OCI-LY7 (cell line): ENCODE results near the gene NHS.

Source experiments
- CTCF ChIP-seq: fragments of 200-600 bp; sonication (generic); conservative IDR thresholded peaks from 2 replicates; pipeline ENCODE4 v1.5.1; 2014; ENCODE audit warnings: mild to moderate bottlenecking, antibody characterized with exemption, low read length, moderate library complexity, mixed read lengths
- EZH2phosphoT487 ChIP-seq: fragments of 200-600 bp; sonication (generic); IDR thresholded peaks from 2 replicates; pipeline ENCODE4 v1.6.1; 2018; ENCODE audit warnings: low read depth, borderline replicate concordance, mild to moderate bottlenecking, mixed run types, antibody characterized with exemption, low read length, moderate library complexity, mixed read lengths

GRCh38 chrX:17581641-17582040, 206.6 kb downstream of the NHS start:
- TF ChIP-seq CTCF (no peak), EZH2phosphoT487 (no peak)
